DND-41 (cell line): ENCODE measurements around the gene TYSND1.

Experiments used
- EZH2 ChIP-seq: IDR thresholded peaks from 3 replicates; pipeline ENCODE4 v1.6.1; 2012; ENCODE audit warnings: borderline replicate concordance, low read depth, mild to moderate bottlenecking, moderate library complexity, low read length, inconsistent platforms; ENCODE audit not compliant: severe bottlenecking
- TF ChIP-seq, protein P1 (sequence below): IDR thresholded peaks from 2 replicates; pipeline ENCODE4 v1.5.1; 2012; ENCODE audit warnings: borderline replicate concordance, low read length, moderate library complexity, mild to moderate bottlenecking; ENCODE audit not compliant: poor library complexity, severe bottlenecking; ENCODE audit errors: extremely low read depth

GRCh38 chr10:70191972-70192305, 45.4 kb upstream of the TYSND1 start:
- TF ChIP-seq, protein P1, sequence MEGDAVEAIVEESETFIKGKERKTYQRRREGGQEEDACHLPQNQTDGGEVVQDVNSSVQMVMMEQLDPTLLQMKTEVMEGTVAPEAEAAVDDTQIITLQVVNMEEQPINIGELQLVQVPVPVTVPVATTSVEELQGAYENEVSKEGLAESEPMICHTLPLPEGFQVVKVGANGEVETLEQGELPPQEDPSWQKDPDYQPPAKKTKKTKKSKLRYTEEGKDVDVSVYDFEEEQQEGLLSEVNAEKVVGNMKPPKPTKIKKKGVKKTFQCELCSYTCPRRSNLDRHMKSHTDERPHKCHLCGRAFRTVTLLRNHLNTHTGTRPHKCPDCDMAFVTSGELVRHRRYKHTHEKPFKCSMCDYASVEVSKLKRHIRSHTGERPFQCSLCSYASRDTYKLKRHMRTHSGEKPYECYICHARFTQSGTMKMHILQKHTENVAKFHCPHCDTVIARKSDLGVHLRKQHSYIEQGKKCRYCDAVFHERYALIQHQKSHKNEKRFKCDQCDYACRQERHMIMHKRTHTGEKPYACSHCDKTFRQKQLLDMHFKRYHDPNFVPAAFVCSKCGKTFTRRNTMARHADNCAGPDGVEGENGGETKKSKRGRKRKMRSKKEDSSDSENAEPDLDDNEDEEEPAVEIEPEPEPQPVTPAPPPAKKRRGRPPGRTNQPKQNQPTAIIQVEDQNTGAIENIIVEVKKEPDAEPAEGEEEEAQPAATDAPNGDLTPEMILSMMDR, result no peak
- TF ChIP-seq EZH2, result no peak
